ENCODE results near the gene MS4A3. TPM values are rescaled to one million over a fixed set of nuclear protein-coding genes. Genes with fewer than 3 reads are reported as not detected.
"Not testable (repeated sequence)": the region's sequence is repeated elsewhere in the genome, so short reads cannot be mapped to it uniquely, and the experiment has no call there.

The MS4A3 gene
- total and polyA plus RNA-seq, 5 experiments from 2014 or later = not detected

DNA sequence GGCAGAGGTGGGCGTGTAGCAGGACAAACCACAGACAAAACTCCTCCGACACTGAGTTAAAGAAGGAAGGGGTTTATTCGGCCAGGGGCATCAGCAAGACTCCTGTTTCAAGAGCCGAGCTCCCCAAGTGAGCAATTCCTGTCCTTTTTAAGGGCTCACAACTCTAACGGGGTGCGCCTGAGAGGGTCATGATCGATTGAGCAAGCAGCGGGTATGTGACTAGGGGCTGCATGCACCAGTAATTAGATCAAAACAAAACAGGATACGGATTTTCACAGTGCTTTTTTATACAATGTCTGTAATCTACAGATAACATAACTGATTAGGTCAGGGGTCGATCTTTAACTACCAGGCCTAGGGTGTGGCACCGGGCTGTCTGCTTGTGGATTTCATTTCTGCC lies 44.9 kb downstream of the MS4A3 start:
- peak overlapping the region in 1 of 10 donors; percentile 3 for H3K4me3 Mint-ChIP-seq
- DNase-seq, H3K27ac Mint-ChIP-seq, POLR2A ChIA-PET, H3K36me3 Mint-ChIP-seq, H3K27me3 Mint-ChIP-seq, H3K9me3 Mint-ChIP-seq, H3K4me1 Mint-ChIP-seq, ATAC-seq: not testable (repeated sequence)

DNA sequence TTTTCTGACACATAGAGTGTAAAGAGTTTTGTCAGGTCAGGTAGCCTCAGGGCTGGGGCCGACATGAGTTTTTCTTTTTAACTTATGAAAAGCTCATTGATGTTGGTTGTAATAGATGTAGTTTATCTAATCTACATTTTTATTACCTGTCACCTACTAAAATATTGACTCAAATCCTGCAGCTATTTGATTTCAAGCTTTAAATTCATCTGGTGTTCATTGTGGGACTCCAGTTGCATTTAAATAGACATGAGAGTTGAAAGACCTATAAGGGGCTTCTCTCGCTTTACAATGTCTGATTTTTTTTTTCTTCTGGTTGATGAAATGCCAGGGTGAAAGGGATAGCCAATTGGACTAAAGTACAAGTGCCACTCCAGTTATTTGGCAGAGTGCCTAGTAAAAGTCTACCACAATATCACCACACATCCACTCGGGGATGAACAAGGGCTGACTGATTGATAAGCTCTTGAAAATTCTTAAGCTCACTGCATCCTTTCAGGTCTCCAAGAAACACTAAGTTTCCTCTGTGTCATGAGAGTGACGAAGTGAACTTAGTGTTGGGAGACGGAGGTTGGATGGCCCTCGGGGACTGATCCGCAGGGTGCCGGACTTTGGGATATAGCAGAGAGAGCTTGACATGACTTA lies 48.1 kb downstream of the MS4A3 start:
- H3K36me3 Mint-ChIP-seq, DNase-seq, POLR2A ChIA-PET, ATAC-seq, H3K4me1 Mint-ChIP-seq, H3K9me3 Mint-ChIP-seq, H3K27ac Mint-ChIP-seq, H3K27me3 Mint-ChIP-seq, H3K4me3 Mint-ChIP-seq: not testable (repeated sequence)

DNA sequence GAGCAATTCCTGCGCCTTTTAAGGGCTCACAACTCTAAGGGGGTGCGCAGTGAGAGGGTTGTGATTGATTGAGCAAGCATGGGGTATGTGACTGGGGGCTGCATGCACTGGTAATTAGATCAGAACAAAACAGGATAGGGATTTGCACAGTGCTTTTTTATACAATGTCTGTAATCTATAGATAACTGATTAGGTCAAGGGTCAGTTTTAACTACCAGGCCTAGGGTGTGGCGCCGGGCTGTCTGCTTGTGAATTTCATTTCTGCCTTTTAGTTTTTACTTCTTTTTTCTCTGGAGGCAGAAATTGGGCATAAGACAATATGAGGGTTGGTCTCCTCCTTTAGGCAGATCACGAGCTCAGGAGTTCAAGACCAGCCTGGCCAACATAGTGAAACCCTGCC lies 52.2 kb downstream of the MS4A3 start:
- POLR2A ChIA-PET = not testable (repeated sequence)

DNA sequence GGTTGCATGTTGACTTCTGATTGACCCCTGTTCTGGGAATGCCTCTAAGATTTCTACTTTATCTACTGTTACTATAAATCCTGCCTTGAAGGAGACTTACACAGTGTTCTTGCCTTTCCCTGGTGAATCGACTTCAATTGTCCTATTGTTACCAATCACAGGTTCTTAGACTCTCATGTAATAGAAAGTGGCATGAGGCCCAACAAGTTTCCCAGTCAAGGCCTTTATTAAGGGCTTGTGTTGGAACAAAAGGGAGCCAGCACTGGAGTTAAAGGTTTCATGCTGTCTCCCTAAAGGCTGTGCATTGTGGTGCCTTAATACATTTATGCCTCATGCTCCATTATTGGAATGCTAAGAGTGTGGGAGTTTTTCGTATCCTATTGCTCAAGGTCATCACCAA lies 55.3 kb downstream of the MS4A3 start:
- Mint-ChIP-seq H3K27ac (no peak overlapping the region), H3K27me3 (peaks cover 0 to 9% (median 7%) of the 10 kb centered on the region in 5 donors), H3K4me1 (no peaks in the 10 kb centered on the region), H3K4me3 (no peak overlapping the region), H3K36me3 (no peaks in the 10 kb centered on the region), H3K9me3 (no peaks in the 10 kb centered on the region)
- POLR2A ChIA-PET = no interaction called here
- ATAC-seq = no peak
- DNase-seq = no peak

More for the DNA sequence above, 52.2 kb downstream of the MS4A3 start:
- H3K4me3 Mint-ChIP-seq, H3K27ac Mint-ChIP-seq, DNase-seq, H3K9me3 Mint-ChIP-seq, H3K27me3 Mint-ChIP-seq, H3K36me3 Mint-ChIP-seq, ATAC-seq, H3K4me1 Mint-ChIP-seq: not testable (repeated sequence)

DNA sequence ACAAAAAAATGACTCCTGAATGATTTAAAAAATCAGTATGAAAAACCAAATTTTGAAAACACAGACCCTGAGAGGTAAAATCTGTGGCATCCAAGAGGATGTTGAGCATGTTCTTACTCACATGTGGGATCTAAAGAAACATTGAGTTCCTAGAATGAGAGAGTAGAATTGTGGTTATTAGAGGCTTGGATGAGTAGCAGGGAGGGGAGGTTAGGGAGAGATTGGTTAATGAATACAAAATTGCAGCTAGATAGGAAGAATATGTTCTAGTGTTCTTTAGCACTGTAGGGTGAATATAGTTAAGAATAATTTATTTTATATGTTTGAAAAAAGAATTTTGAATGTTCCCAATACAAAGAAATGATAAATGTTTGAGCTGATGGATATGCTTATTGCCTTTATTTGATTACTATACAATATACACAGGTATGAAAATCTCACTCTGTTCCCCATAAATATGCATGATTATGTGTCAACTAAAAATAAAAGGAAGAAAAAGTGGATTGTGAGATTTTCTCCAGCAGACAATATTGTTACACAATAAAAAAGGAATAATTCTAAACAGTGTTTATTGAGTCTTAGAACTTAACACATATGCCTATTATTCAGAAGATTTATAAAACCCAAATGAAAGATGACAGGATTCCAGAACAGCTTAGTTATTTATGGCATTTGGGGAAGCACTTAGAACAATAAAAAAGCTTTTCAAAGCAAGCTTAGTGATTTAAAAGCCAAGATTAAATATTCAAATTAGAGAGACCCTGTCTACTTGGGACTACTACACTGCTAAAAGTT lies 60.7 kb downstream of the MS4A3 start:
- H3K4me3 Mint-ChIP-seq = no peak overlapping the region
- H3K4me1 Mint-ChIP-seq = peaks cover 0 to 1% (median 0%) of the 10 kb centered on the region in 4 donors
- ATAC-seq = no peak
- H3K27ac Mint-ChIP-seq = no peak overlapping the region
- no peaks in the 10 kb centered on the region for H3K9me3 Mint-ChIP-seq
- DNase-seq = no peak
- H3K36me3 Mint-ChIP-seq = no peaks in the 10 kb centered on the region
- POLR2A ChIA-PET = no interaction called here
- peaks cover 0 to 10% (median 6%) of the 10 kb centered on the region in 5 donors for H3K27me3 Mint-ChIP-seq

DNA sequence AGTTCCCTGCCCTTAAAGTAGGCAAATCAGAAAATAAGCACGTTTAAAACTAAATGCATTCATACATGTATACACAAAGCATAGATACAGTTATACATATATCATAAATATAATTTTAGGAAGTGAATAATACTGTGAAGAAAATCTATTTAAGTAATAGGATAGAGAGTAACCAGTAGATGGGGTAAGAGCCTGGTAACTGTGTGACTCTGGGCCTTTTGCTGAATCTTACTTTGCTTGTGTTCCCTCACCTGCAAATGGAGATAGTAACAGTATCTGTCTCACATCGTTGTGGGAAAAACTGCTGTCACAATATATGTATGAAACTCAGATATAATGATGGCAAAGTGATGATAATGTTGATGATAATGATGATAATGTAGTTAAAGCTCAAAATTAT lies 61.9 kb downstream of the MS4A3 start:
- DNase-seq (no peak), ATAC-seq (no peak)
- no peaks in the 10 kb centered on the region for H3K9me3 Mint-ChIP-seq
- no peaks in the 10 kb centered on the region for H3K36me3 Mint-ChIP-seq
- H3K4me1 Mint-ChIP-seq = peaks cover 0 to 1% (median 0%) of the 10 kb centered on the region in 4 donors
- H3K4me3 Mint-ChIP-seq = no peak overlapping the region
- H3K27me3 Mint-ChIP-seq = peaks cover 2 to 14% (median 6%) of the 10 kb centered on the region in 5 donors
- POLR2A ChIA-PET = no interaction called here
- no peak overlapping the region for H3K27ac Mint-ChIP-seq

DNA sequence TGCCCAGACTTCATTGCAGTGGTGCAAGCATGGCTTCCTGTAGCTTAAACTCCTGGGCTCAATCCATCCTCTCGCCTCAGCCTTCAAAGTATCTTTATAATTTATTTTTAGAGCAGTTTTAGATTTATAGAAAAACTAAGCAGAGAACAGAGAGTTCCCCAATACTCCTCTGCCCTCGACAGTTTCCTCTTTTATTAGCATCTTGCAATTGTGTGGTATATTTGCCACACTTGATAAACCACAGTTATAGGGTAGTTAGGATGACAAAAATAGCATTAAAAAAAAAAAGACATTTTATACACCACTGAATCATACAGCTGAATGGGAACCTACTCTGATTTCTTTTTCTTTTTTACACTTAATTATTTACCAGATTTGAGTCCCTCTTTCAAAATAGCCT lies 63.2 kb downstream of the MS4A3 start:
- no peaks in the 10 kb centered on the region for H3K9me3 Mint-ChIP-seq
- peaks cover 0 to 5% (median 0%) of the 10 kb centered on the region in 4 donors for H3K4me1 Mint-ChIP-seq
- ATAC-seq = no peak
- POLR2A ChIA-PET = no interaction called here
- no peaks in the 10 kb centered on the region for H3K36me3 Mint-ChIP-seq
- DNase-seq = no peak
- no peak overlapping the region for H3K27ac Mint-ChIP-seq
- no peak overlapping the region for H3K4me3 Mint-ChIP-seq
- peaks cover 2 to 10% (median 8%) of the 10 kb centered on the region in 5 donors for H3K27me3 Mint-ChIP-seq

Other genes starting within 250 kb of the MS4A3 start
- gene MRPL16, start 245.9 kb upstream of the MS4A3 start, total RNA-seq = 10 to 100 TPM; 44.4 to 45.2 TPM
- 10 to 100 TPM; 68.4 to 93.0 (median 92.8) TPM for gene MRPL16, start 245.9 kb upstream of the MS4A3 start, polyA plus RNA-seq
- gene CBLIF, start 211.2 kb upstream of the MS4A3 start, total RNA-seq = not detected
- gene CBLIF, start 211.2 kb upstream of the MS4A3 start, polyA plus RNA-seq = not detected
- gene TCN1, start 190.2 kb upstream of the MS4A3 start, total RNA-seq = not detected
- gene TCN1, start 190.2 kb upstream of the MS4A3 start, polyA plus RNA-seq = not detected
- not detected for gene OOSP3, start 177.9 kb upstream of the MS4A3 start, total RNA-seq
- gene OOSP3, start 177.9 kb upstream of the MS4A3 start, polyA plus RNA-seq = under 1 TPM in 1 of 3 donors, not detected in 2; 0.43 TPM
- not detected for gene OOSP1, start 118.2 kb upstream of the MS4A3 start, total RNA-seq
- not detected for gene OOSP1, start 118.2 kb upstream of the MS4A3 start, polyA plus RNA-seq
- not detected for gene OOSP4A, start 92.6 kb upstream of the MS4A3 start, total RNA-seq
- not detected for gene OOSP4A, start 92.6 kb upstream of the MS4A3 start, polyA plus RNA-seq
- gene OOSP4B, start 39.5 kb upstream of the MS4A3 start, total RNA-seq = not detected
- not detected for gene OOSP4B, start 39.5 kb upstream of the MS4A3 start, polyA plus RNA-seq
- not detected for gene OOSP2, start 16.3 kb upstream of the MS4A3 start, total RNA-seq
- not detected for gene OOSP2, start 16.3 kb upstream of the MS4A3 start, polyA plus RNA-seq
- not detected for gene MS4A2, start 32.0 kb downstream of the MS4A3 start, total RNA-seq
- not detected for gene MS4A2, start 32.0 kb downstream of the MS4A3 start, polyA plus RNA-seq
- 1 to 10 TPM; 2.5 to 2.6 TPM for gene MS4A6A, start 126.4 kb downstream of the MS4A3 start, total RNA-seq
- 1 to 10 TPM in 2 of 3 donors, not detected in 1; 1.2 to 1.4 TPM for gene MS4A6A, start 126.4 kb downstream of the MS4A3 start, polyA plus RNA-seq
- not detected for gene MS4A4E, start 186.5 kb downstream of the MS4A3 start, total RNA-seq
- not detected for gene MS4A4E, start 186.5 kb downstream of the MS4A3 start, polyA plus RNA-seq
- under 1 TPM in 1 of 2 experiments, not detected in 1; 0.36 TPM for gene MS4A4A, start 224.0 kb downstream of the MS4A3 start, total RNA-seq
- not detected for gene MS4A4A, start 224.0 kb downstream of the MS4A3 start, polyA plus RNA-seq

Data from naive thymus-derived CD8-positive, alpha-beta T cell (primary cell).